ENCODE data around the gene SDK1. TPM values are rescaled to one million over a fixed set of nuclear protein-coding genes. Genes with fewer than 3 reads are reported as not detected.

SDK1 gene
- total RNA-seq, 1 experiment from 2014 or later = 9.3 TPM

DNA sequence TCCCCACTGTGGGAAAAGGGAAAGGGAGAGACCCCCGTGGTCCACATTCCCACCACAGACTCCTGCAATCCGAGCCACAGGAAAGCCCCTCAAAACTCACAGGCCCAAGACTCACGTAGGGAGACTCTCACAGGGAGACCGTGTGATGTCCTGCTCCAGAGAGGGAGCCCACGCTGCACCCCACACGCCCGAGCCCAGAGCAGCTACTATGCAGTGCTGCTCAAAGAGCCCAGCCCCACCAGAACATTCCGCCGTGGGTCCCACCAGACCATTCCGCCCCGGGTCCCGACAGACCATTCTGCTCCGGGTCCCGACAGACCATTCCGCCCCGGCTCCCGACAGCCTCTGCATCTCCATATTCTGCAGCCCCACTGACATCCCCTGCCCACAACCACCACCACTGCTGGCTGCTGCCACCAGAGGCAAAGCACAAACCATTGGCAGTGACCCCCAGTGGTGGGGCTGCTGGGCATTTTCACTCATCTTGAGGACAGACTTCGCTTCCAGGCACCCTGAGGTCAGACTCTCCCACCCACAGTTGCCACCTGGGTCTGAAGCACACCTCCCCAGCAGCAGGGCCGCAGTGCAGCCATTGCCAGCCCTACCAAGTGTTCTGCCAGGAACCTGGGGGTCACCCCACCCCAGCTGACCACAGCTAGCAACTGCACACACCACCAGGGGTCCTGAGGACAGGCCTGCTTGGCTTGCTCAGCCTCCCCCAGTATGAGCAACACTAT, 755.7 kb downstream of the SDK1 start:
- ChIA-PET POLR2A (no interaction called here), CTCF (no interaction called here)
- ATAC-seq (no peak), DNase-seq (ENCODE audit: low spot score) (no peak)
- Mint-ChIP-seq H3K27me3 (ENCODE audit: low read depth) (no peaks in the 10 kb centered on the region; the same call in 1 of the 2 replicates), H3K4me1 (no peaks in the 10 kb centered on the region), H3K36me3 (peaks cover 6% of the 10 kb centered on the region), H3K9me3 (peaks cover 19% of the 10 kb centered on the region), H3K27ac (no peak overlapping the region), H3K4me3 (no peak overlapping the region)
- TF ChIP-seq, protein P1, sequence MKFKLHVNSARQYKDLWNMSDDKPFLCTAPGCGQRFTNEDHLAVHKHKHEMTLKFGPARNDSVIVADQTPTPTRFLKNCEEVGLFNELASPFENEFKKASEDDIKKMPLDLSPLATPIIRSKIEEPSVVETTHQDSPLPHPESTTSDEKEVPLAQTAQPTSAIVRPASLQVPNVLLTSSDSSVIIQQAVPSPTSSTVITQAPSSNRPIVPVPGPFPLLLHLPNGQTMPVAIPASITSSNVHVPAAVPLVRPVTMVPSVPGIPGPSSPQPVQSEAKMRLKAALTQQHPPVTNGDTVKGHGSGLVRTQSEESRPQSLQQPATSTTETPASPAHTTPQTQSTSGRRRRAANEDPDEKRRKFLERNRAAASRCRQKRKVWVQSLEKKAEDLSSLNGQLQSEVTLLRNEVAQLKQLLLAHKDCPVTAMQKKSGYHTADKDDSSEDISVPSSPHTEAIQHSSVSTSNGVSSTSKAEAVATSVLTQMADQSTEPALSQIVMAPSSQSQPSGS (CRISPR knock-in tag; IDR thresholded peaks at IDR 0.05; ENCODE audit: borderline replicate concordance, low read depth) = no peak
- TF ChIP-seq, protein P2, sequence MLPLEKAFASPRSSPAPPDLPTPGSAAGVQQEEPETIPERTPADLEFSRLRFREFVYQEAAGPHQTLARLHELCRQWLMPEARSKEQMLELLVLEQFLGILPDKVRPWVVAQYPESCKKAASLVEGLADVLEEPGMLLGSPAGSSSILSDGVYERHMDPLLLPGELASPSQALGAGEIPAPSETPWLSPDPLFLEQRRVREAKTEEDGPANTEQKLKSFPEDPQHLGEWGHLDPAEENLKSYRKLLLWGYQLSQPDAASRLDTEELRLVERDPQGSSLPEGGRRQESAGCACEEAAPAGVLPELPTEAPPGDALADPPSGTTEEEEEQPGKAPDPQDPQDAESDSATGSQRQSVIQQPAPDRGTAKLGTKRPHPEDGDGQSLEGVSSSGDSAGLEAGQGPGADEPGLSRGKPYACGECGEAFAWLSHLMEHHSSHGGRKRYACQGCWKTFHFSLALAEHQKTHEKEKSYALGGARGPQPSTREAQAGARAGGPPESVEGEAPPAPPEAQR (CRISPR knock-in tag; IDR thresholded peaks at IDR 0.05) = no peak
- TF ChIP-seq JAZF1 (CRISPR knock-in tag; IDR thresholded peaks at IDR 0.05) (no peak), ZBTB21 (CRISPR knock-in tag; IDR thresholded peaks at IDR 0.05; ENCODE audit: borderline replicate concordance) (no peak), ZNF671 (CRISPR knock-in tag; IDR thresholded peaks at IDR 0.05) (no peak), ELF4 (CRISPR knock-in tag; IDR thresholded peaks at IDR 0.05; ENCODE audit: low read depth) (no peak), RELA (CRISPR knock-in tag; IDR thresholded peaks at IDR 0.05; ENCODE audit: borderline replicate concordance) (no peak), GRHL2 (CRISPR knock-in tag; IDR thresholded peaks at IDR 0.05; ENCODE audit: insufficient replicate concordance, severe bottlenecking) (no peak), TCF7 (CRISPR knock-in tag; IDR thresholded peaks at IDR 0.05; ENCODE audit: low read depth) (no peak), SOX15 (CRISPR knock-in tag; IDR thresholded peaks at IDR 0.05) (no peak), ZNF138 (CRISPR knock-in tag; conservative IDR thresholded peaks at IDR 0.05) (no peak), CREM (CRISPR knock-in tag; IDR thresholded peaks at IDR 0.05) (no peak), CREB1 (CRISPR knock-in tag; IDR thresholded peaks at IDR 0.05) (no peak)
- TF ChIP-seq, protein P3, sequence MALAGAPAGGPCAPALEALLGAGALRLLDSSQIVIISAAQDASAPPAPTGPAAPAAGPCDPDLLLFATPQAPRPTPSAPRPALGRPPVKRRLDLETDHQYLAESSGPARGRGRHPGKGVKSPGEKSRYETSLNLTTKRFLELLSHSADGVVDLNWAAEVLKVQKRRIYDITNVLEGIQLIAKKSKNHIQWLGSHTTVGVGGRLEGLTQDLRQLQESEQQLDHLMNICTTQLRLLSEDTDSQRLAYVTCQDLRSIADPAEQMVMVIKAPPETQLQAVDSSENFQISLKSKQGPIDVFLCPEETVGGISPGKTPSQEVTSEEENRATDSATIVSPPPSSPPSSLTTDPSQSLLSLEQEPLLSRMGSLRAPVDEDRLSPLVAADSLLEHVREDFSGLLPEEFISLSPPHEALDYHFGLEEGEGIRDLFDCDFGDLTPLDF (CRISPR knock-in tag; IDR thresholded peaks at IDR 0.05) = no peak

DNA sequence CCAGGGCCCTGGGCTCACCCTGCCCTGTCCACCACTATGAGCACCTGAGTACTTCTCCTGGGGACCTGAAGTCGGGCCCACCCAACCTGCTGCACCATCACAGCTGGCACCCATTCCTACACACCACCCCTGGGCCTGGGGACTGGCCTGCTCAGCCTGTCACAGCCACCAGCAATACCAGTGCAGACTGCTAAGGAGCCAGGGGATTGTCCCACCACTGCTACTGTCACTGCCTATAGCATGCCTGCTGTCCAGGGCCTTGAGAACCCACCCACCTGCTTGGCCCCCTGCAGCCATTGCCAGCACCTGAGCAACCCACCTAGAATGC, 756.2 kb downstream of the SDK1 start:
- peaks cover 19% of the 10 kb centered on the region for H3K9me3 Mint-ChIP-seq
- TF ChIP-seq, protein P4, sequence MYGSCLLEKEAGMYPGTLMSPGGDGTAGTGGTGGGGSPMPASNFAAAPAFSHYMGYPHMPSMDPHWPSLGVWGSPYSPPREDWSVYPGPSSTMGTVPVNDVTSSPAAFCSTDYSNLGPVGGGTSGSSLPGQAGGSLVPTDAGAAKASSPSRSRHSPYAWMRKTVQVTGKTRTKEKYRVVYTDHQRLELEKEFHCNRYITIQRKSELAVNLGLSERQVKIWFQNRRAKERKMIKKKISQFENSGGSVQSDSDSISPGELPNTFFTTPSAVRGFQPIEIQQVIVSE (CRISPR knock-in tag; IDR thresholded peaks at IDR 0.05; ENCODE audit: borderline replicate concordance) = no peak
- TF ChIP-seq TEAD4 (CRISPR knock-in tag; IDR thresholded peaks at IDR 0.05) (no peak), FOXP1 (CRISPR knock-in tag; IDR thresholded peaks at IDR 0.05; ENCODE audit: borderline replicate concordance) (no peak), NR3C1 (CRISPR knock-in tag; conservative IDR thresholded peaks at IDR 0.05; ENCODE audit: low read depth) (no peak)
- ATAC-seq (no peak), DNase-seq (ENCODE audit: low spot score) (no peak)
- POLR2A ChIA-PET = no interaction called here
- no peaks in the 10 kb centered on the region for H3K4me1 Mint-ChIP-seq
- no peak overlapping the region for H3K4me3 Mint-ChIP-seq
- no peaks in the 10 kb centered on the region; the same call in 1 of the 2 replicates for H3K27me3 Mint-ChIP-seq (ENCODE audit: low read depth)
- H3K27ac Mint-ChIP-seq = no peak overlapping the region
- H3K36me3 Mint-ChIP-seq = peaks cover 6% of the 10 kb centered on the region
- CTCF ChIA-PET = no interaction called here

DNA sequence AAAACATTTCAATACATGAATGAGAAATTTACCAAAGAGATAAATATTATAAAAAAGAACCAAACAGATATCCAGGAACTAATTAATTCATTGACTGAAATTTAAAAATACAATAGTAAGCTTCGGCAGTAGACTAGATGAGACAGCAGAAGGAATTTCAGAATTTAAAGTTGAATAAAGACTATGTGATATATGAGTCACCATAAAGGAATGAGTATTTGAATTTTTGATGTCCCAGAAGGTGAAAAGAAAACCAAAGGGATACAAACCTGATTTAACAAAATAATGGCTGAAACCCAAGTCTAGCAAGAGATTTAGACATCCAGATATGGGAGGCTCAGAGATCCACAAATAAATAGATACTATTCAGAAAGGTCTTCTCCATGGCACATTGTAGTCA, 757.1 kb downstream of the SDK1 start:
- Mint-ChIP-seq H3K27ac (no peak overlapping the region), H3K4me1 (no peaks in the 10 kb centered on the region), H3K4me3 (no peak overlapping the region), H3K27me3 (ENCODE audit: low read depth) (no peaks in the 10 kb centered on the region; the same call in 1 of the 2 replicates), H3K36me3 (peaks cover 4% of the 10 kb centered on the region), H3K9me3 (peaks cover 19% of the 10 kb centered on the region)
- DNase-seq (ENCODE audit: low spot score) = no peak
- no peak for TF ChIP-seq FOXJ3 (CRISPR knock-in tag; IDR thresholded peaks at IDR 0.05; ENCODE audit: borderline replicate concordance)
- no peak for TF ChIP-seq SP1 (CRISPR knock-in tag; conservative IDR thresholded peaks at IDR 0.05)
- TF ChIP-seq JUN (CRISPR knock-in tag; IDR thresholded peaks at IDR 0.05) = no peak
- no peak for ATAC-seq
- POLR2A ChIA-PET = no interaction called here
- CTCF ChIA-PET = no interaction called here

Data from WTC11 (cell line).